ENCODE data around the gene NUDT1.

The NUDT1 gene

GRCh38 chr7:2296832-2297231, 54.8 kb downstream of the NUDT1 start:
- Histone ChIP-seq H3K4me3 (ENCODE audit: control insufficient read depth in 1 of 7, extremely low read depth in 1 of 7, insufficient read depth in 4 of 7, low read depth in 2 of 7, low read length in 6 of 7) (no peak overlapping the region), H3K9me3 (ENCODE audit: control extremely low read depth in 1 of 5, control insufficient read depth in 4 of 5, insufficient read depth in 2 of 5, low read depth in 1 of 5, low read length in 4 of 5) (no peaks in the 10 kb centered on the region), H3K27me3 (replicated peaks in 2 of 5; ENCODE audit: control insufficient read depth in 4 of 5, insufficient read depth in 5 of 5, low read length in 4 of 5) (no peaks in the 10 kb centered on the region), H3K4me1 (ENCODE audit: control extremely low read depth in 1 of 4, control insufficient read depth in 4 of 4, insufficient read depth in 4 of 4, low read length in 3 of 4) (peaks cover 6 to 28% (median 17%) of the 10 kb centered on the region in 4 experiments), H3K36me3 (ENCODE audit: control insufficient read depth in 4 of 4, insufficient read depth in 4 of 4, low read length in 3 of 4) (peaks cover 0 to 2% (median 0%) of the 10 kb centered on the region in 4 experiments), H3K27ac (ENCODE audit: insufficient read depth in 1 of 2, low read depth in 1 of 2, low read length in 2 of 2, poor library complexity in 1 of 2, severe bottlenecking in 2 of 2) (no peak overlapping the region)
- no CpG with 5 or more reads among the region's 6 CpGs for WGBS (ENCODE audit: insufficient coverage)
- ChIA-PET CTCF (no interaction called here), POLR2A (no interaction called here)
- DNase-seq, result no peak

DNA sequence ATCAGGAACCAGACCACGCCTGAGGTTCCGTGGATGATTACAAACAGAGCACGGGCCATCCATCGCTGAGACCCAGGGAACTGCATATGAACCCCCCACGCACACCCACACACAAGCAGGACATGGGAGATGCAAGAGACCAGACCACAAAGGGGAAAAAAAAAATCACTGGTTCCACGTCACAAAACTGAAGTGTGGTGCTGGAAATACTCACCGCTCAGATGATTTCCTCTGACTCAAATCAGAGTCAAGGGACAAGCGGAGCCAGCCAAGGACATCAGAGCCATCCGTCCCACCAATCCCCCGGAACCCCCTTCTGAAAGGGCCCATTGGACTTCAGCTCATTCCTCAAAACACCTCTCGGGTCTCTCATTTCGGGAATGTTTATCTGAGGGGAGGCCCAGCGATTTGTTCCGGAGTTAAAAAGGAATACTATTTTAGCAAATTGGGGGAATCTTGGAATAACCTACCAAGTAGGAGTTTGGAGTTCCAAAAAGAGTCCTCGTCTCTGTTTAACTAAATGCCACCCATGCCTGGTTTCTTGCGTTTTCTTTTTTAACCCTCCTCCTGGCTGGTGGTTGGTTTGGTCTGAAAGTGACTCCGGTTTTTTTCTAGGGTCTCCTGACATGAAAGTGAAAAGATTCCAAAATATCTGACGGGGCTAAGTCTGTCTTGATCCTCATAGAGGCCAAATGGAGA, 57.3 kb downstream of the NUDT1 start:
- peak overlapping the region in 2 of 7 experiments; percentile 13 to 55 for H3K4me3 ChIP-seq (ENCODE audit: control insufficient read depth in 1 of 7, extremely low read depth in 1 of 7, insufficient read depth in 4 of 7, low read depth in 2 of 7, low read length in 6 of 7)
- no peaks in the 10 kb centered on the region for H3K9me3 ChIP-seq (ENCODE audit: control extremely low read depth in 1 of 5, control insufficient read depth in 4 of 5, insufficient read depth in 2 of 5, low read depth in 1 of 5, low read length in 4 of 5)
- no peak overlapping the region for H3K27ac ChIP-seq (ENCODE audit: insufficient read depth in 1 of 2, low read depth in 1 of 2, low read length in 2 of 2, poor library complexity in 1 of 2, severe bottlenecking in 2 of 2)
- WGBS (ENCODE audit: insufficient coverage), result 67% methylated on average over 8 of the region's 18 CpGs
- CTCF ChIA-PET, result no interaction called here
- no peaks in the 10 kb centered on the region for H3K27me3 ChIP-seq (replicated peaks in 2 of 5; ENCODE audit: control insufficient read depth in 4 of 5, insufficient read depth in 5 of 5, low read length in 4 of 5)
- POLR2A ChIA-PET, result no interaction called here
- DNase-seq, result peak; percentile 23 to 52 (median 26)
- H3K36me3 ChIP-seq (ENCODE audit: control insufficient read depth in 4 of 4, insufficient read depth in 4 of 4, low read length in 3 of 4), result no peaks in the 10 kb centered on the region
- H3K4me1 ChIP-seq (ENCODE audit: control extremely low read depth in 1 of 4, control insufficient read depth in 4 of 4, insufficient read depth in 4 of 4, low read length in 3 of 4), result peaks cover 6 to 28% (median 17%) of the 10 kb centered on the region in 4 experiments

DNA sequence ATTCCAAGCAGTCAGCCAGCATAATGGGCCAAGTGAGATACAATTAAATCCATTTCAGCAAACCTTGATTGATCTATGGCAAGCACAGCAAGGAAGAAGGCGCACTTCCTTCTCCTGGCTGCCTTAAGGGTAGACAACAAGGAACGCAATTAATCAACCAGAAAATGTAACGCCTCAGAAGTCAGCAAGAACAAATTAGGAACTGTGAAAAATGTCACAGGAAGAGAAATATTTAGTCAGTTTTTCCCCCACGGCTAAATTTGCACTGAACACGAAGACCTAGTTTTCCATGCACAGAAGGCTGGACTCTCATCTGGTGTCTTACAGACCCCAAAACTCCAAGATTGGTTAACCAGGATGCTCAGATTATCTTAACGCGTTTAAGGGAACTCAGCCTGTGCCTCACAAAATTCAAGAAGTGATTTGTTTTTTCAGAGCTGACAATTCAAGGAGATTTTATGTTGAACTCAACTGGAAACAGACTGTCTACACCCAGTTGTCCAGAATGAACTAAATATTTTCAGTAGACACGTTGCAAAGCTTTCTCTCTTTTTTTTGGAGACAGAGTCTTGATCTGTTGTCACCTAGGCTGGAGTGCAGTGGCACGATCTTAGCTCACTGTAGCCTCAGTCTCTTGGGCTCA, 58.0 kb downstream of the NUDT1 start:
- Histone ChIP-seq H3K27me3 (replicated peaks in 2 of 5; ENCODE audit: control insufficient read depth in 4 of 5, insufficient read depth in 5 of 5, low read length in 4 of 5) (no peaks in the 10 kb centered on the region), H3K36me3 (ENCODE audit: control insufficient read depth in 4 of 4, insufficient read depth in 4 of 4, low read length in 3 of 4) (no peaks in the 10 kb centered on the region), H3K27ac (ENCODE audit: insufficient read depth in 1 of 2, low read depth in 1 of 2, low read length in 2 of 2, poor library complexity in 1 of 2, severe bottlenecking in 2 of 2) (peak overlapping the region in 1 of 2 experiments; percentile 26), H3K4me1 (ENCODE audit: control extremely low read depth in 1 of 4, control insufficient read depth in 4 of 4, insufficient read depth in 4 of 4, low read length in 3 of 4) (peaks cover 6 to 34% (median 24%) of the 10 kb centered on the region in 4 experiments), H3K9me3 (ENCODE audit: control extremely low read depth in 1 of 5, control insufficient read depth in 4 of 5, insufficient read depth in 2 of 5, low read depth in 1 of 5, low read length in 4 of 5) (no peaks in the 10 kb centered on the region), H3K4me3 (ENCODE audit: control insufficient read depth in 1 of 7, extremely low read depth in 1 of 7, insufficient read depth in 4 of 7, low read depth in 2 of 7, low read length in 6 of 7) (peak overlapping the region in 5 of 7 experiments; percentile 4 to 55 (median 13))
- peak in 2 of 3 donors; percentile 25 to 44 for DNase-seq
- POLR2A ChIA-PET, result interaction anchor here (0.6 kb wide), 1 partner anchor 1090 kb away, joined by 4 read pairs; no protein-coding TSS in a partner anchor
- WGBS (ENCODE audit: insufficient coverage), result 13% methylated on average over 9 of the region's 9 CpGs
- CTCF ChIA-PET, result no interaction called here

All from common myeloid progenitor, CD34-positive (primary cell).